ENCODE measurements around the gene GTF3C5.

DNA sequence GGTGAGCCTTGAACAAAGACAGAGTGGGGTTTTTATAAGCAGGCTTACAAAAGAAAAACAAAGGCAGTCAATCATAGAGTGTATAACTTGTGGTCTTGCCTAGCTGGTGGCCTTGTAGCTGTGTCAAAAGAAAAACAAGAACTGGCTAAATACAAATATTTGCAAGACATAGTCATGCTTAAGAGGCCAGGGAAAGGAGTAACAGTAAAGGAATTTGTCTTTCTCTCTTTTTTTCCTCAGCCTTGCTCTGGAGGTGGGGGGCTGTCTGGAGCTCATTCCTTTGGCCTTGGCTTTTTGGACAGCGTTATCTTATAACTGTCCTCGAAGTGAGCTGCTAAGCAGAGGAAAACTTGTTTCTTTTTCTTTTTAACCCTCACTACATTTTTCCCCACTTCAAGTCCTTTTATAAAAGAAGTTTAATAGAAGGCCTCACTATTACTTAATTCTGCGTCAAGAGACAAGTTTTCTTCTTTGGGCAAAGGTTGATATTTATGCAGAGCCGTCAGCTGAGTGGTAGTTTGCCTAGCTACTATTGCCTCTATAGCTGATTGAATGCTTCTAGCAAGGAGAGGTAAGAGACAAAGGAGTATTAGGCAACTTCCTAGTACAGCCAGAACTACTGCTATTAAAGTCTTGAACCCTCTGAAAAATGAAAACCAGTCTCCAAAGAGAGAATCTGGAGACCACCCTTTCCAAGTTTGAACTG lies 45.3 kb downstream of the GTF3C5 start:
- TF ChIP-seq, protein P1, sequence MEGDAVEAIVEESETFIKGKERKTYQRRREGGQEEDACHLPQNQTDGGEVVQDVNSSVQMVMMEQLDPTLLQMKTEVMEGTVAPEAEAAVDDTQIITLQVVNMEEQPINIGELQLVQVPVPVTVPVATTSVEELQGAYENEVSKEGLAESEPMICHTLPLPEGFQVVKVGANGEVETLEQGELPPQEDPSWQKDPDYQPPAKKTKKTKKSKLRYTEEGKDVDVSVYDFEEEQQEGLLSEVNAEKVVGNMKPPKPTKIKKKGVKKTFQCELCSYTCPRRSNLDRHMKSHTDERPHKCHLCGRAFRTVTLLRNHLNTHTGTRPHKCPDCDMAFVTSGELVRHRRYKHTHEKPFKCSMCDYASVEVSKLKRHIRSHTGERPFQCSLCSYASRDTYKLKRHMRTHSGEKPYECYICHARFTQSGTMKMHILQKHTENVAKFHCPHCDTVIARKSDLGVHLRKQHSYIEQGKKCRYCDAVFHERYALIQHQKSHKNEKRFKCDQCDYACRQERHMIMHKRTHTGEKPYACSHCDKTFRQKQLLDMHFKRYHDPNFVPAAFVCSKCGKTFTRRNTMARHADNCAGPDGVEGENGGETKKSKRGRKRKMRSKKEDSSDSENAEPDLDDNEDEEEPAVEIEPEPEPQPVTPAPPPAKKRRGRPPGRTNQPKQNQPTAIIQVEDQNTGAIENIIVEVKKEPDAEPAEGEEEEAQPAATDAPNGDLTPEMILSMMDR (IDR thresholded peaks at IDR 0.05) = no peak
- no peak for TF ChIP-seq POLR2A (IDR thresholded peaks at IDR 0.05)
